Measurements from ENCODE around the gene EPB41L3.

DNA sequence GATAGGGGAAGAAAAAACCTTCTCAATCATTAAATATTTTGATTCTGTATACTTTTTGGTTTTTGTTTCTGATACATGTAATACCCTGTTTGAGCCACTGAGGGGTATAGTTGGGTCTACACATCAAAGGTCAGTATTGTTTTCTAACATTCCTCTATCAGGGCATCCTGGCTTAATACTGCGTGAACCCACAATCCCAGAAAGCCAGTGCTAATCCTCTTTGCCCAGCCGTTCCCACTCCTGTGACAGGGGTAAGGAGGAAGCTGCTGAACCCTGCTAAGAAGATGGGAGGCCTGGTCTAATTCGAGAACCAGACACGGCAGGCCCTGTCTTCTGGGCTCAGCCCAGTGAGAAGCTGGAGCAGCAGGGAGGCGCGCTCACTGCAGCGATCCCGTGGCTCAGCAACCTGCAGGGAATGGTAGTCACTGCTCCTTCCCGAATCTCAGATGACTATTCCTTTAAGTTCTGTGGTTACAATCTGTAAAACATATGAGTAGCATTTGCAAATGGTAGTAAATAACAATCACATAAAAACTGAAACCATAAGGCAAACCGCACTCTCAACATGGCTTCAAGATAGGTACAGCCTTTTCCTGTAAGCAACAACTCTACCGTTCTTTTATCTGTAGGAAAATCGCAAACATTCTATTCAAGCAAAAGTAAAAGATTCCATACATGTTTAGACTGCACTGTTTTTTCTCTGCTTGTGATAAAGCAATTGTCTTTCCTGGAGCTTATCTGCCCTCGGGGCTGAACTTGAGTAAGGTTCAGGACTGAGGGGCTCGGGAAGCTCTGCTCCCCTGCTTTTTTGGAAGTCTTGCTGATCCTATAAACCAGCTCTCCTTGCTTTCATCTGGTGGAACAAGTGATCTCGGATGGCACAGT lies 87.0 kb downstream of the EPB41L3 start:
- TF ChIP-seq, protein P1, sequence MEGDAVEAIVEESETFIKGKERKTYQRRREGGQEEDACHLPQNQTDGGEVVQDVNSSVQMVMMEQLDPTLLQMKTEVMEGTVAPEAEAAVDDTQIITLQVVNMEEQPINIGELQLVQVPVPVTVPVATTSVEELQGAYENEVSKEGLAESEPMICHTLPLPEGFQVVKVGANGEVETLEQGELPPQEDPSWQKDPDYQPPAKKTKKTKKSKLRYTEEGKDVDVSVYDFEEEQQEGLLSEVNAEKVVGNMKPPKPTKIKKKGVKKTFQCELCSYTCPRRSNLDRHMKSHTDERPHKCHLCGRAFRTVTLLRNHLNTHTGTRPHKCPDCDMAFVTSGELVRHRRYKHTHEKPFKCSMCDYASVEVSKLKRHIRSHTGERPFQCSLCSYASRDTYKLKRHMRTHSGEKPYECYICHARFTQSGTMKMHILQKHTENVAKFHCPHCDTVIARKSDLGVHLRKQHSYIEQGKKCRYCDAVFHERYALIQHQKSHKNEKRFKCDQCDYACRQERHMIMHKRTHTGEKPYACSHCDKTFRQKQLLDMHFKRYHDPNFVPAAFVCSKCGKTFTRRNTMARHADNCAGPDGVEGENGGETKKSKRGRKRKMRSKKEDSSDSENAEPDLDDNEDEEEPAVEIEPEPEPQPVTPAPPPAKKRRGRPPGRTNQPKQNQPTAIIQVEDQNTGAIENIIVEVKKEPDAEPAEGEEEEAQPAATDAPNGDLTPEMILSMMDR (IDR thresholded peaks at IDR 0.05): peak; percentile 33 to 55 (median 38)
- no peak for TF ChIP-seq EP300 (IDR thresholded peaks at IDR 0.05; ENCODE audit: low read depth)
- TF ChIP-seq POLR2A (IDR thresholded peaks at IDR 0.05): no peak
- TF ChIP-seq POLR2AphosphoS5 (IDR thresholded peaks at IDR 0.05): no peak
